ENCODE data around the gene RABGAP1L. TPM values are rescaled to one million over a fixed set of nuclear protein-coding genes. Genes with fewer than 3 reads are reported as not detected.

The RABGAP1L gene
- total RNA-seq, 1 donor from 2014 or later, result 83.9 TPM

DNA sequence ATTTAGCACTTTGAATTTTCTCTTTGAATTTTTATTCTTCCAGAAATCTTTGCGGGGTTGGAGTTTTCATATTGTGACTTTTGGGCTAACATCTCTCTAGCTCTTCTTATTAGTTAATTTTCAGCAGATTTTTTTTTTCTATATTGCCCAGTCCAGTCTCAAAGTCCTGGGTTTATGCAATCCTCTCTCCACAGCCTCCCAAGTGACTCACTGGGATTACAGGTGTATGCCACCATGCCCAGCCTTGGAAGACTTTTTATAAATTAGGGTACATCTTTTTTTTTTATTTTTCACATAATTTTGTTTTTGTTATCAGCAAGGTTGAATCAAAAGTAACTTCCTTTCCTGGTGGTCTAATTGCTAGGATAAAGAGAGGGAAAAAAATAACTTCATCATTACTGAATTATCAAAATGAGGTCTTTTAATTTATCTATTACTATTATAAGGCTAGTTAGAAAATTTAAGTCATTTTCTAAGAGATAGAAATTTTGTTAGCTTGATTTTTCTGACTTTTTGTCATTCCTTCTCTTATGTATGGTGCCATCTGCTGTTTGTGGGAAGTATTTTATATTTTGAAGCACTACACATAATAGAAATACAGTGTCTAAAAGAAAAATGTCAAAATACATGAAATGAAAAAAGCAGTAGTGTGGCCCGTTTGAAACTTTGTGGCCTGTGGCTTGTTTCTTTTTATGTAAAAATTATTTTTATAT lies 567.0 kb downstream of the RABGAP1L start:
- Histone ChIP-seq H3K36me3 (no peaks in the 10 kb centered on the region), H3K9me3 (no peaks in the 10 kb centered on the region), H3K27me3 (ENCODE audit: low read depth) (no peaks in the 10 kb centered on the region), H3K4me1 (no peaks in the 10 kb centered on the region), H3K27ac (no peak overlapping the region), H3K4me3 (no peak overlapping the region)
- TF ChIP-seq, protein P1, sequence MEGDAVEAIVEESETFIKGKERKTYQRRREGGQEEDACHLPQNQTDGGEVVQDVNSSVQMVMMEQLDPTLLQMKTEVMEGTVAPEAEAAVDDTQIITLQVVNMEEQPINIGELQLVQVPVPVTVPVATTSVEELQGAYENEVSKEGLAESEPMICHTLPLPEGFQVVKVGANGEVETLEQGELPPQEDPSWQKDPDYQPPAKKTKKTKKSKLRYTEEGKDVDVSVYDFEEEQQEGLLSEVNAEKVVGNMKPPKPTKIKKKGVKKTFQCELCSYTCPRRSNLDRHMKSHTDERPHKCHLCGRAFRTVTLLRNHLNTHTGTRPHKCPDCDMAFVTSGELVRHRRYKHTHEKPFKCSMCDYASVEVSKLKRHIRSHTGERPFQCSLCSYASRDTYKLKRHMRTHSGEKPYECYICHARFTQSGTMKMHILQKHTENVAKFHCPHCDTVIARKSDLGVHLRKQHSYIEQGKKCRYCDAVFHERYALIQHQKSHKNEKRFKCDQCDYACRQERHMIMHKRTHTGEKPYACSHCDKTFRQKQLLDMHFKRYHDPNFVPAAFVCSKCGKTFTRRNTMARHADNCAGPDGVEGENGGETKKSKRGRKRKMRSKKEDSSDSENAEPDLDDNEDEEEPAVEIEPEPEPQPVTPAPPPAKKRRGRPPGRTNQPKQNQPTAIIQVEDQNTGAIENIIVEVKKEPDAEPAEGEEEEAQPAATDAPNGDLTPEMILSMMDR (IDR thresholded peaks at IDR 0.05), result peak; percentile 42
- intact Hi-C loops (cut with DNase I), result no loop called here
- DNase-seq (no peak), ATAC-seq (no peak)

GRCh38 chr1:174726880-174727585 lies 567.7 kb downstream of the RABGAP1L start:
- TF ChIP-seq, protein P1 (IDR thresholded peaks at IDR 0.05), result peak; percentile 1
- Histone ChIP-seq H3K4me1 (no peaks in the 10 kb centered on the region), H3K27ac (no peak overlapping the region), H3K36me3 (no peaks in the 10 kb centered on the region), H3K27me3 (ENCODE audit: low read depth) (no peaks in the 10 kb centered on the region), H3K9me3 (no peaks in the 10 kb centered on the region), H3K4me3 (no peak overlapping the region)
- intact Hi-C loops (cut with DNase I), result no loop called here
- ATAC-seq (no peak), DNase-seq (no peak)

DNA sequence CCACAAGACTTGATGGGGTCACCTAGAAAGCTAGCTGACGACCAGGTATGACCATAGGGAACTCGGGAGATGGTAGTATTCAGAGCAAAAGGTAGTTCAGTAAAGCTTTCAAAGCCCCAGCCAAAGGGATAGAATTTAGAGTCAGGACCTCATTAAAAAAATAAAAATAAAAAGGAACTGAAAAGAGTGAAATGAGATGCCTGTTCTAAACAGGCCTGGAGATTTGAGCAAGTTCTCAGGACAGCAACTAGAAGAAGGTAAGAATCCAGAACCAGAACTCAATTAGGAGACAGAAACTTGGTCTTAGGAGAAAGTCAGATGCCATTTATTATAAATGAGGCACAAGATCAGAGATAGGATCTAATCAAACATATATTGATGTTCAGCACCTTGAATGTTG lies 575.0 kb downstream of the RABGAP1L start:
- intact Hi-C loops (cut with DNase I), result no loop called here
- H3K4me1 ChIP-seq, result no peaks in the 10 kb centered on the region

DNA sequence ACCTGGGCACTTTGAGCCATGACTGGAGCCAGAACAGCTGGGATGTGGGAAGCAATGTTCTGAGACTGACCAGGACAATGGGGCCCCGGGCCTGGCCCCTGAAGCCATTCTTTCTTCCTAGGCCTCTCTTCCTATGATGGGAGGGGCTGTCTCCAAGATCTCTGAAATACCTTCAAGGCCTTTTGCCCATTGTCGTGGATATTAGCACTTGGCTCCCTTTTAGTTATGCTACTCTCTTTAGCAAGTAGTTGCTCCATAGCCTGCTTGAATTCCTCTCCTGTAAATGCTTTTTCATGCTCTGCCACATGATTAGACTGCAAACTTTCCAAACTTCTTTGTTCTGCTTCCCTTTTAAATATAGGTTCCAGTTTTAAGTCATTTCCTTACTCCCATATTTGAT lies 577.5 kb downstream of the RABGAP1L start:
- no peaks in the 10 kb centered on the region for H3K36me3 ChIP-seq
- intact Hi-C loops (cut with DNase I), result no loop called here

More for the DNA sequence above, 575.0 kb downstream of the RABGAP1L start:
- H3K4me3 ChIP-seq, result no peak overlapping the region
- no peaks in the 10 kb centered on the region for H3K36me3 ChIP-seq
- no peaks in the 10 kb centered on the region for H3K27me3 ChIP-seq (ENCODE audit: low read depth)
- no peak for DNase-seq
- peaks cover 4% of the 10 kb centered on the region for H3K9me3 ChIP-seq
- TF ChIP-seq, protein P1 (IDR thresholded peaks at IDR 0.05), result no peak
- no peak for ATAC-seq
- H3K27ac ChIP-seq, result no peak overlapping the region

GRCh38 chr1:174740249-174740968 lies 581.1 kb downstream of the RABGAP1L start:
- TF ChIP-seq, protein P1 (IDR thresholded peaks at IDR 0.05), result no peak
- no peak overlapping the region for H3K27ac ChIP-seq
- ATAC-seq (no peak), DNase-seq (no peak)
- peaks cover 4% of the 10 kb centered on the region for H3K9me3 ChIP-seq
- H3K4me1 ChIP-seq, result no peaks in the 10 kb centered on the region
- H3K27me3 ChIP-seq (ENCODE audit: low read depth), result no peaks in the 10 kb centered on the region
- no peak overlapping the region for H3K4me3 ChIP-seq
- intact Hi-C loops (cut with DNase I), result loop anchor here (5.0 kb wide), 1 partner anchor 483 kb away; no protein-coding TSS in a partner anchor
- H3K36me3 ChIP-seq, result no peaks in the 10 kb centered on the region

More for the DNA sequence above, 577.5 kb downstream of the RABGAP1L start:
- TF ChIP-seq, protein P1 (IDR thresholded peaks at IDR 0.05), result no peak
- no peak for DNase-seq
- H3K4me3 ChIP-seq, result no peak overlapping the region
- H3K4me1 ChIP-seq, result no peaks in the 10 kb centered on the region
- no peak for ATAC-seq
- H3K27me3 ChIP-seq (ENCODE audit: low read depth), result no peaks in the 10 kb centered on the region
- peaks cover 4% of the 10 kb centered on the region for H3K9me3 ChIP-seq
- no peak overlapping the region for H3K27ac ChIP-seq
